Measurements from ENCODE around the gene SLC6A14.

SLC6A14 gene, protein sequence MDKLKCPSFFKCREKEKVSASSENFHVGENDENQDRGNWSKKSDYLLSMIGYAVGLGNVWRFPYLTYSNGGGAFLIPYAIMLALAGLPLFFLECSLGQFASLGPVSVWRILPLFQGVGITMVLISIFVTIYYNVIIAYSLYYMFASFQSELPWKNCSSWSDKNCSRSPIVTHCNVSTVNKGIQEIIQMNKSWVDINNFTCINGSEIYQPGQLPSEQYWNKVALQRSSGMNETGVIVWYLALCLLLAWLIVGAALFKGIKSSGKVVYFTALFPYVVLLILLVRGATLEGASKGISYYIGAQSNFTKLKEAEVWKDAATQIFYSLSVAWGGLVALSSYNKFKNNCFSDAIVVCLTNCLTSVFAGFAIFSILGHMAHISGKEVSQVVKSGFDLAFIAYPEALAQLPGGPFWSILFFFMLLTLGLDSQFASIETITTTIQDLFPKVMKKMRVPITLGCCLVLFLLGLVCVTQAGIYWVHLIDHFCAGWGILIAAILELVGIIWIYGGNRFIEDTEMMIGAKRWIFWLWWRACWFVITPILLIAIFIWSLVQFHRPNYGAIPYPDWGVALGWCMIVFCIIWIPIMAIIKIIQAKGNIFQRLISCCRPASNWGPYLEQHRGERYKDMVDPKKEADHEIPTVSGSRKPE

DNA sequence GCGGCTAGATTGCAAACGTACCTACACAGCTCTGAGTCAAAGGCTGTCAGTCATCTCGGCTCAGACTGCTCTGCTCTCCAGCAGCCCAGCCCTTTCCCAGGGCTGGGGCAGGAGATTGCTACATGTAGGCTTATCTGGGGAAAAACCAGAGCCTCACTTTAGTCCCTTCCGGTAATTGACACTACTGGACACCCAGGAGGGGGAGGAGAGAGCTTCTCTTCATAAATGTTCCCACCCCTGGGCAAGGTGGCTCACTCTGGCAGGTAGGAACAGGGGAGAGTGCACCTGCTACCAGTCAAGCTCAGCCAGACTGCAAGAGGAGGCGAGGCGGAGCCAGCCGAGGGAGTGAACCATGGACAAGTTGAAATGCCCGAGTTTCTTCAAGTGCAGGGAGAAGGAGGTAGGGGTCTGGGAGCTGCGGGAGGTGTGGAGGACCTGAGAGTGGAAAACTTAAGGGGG is at the start of gene SLC6A14:
SLC6A14 (plus strand) TSS at position 249 of the 459 bp plus-strand sequence; CDS start at position 353, 104 bp downstream.
- no peak for DNase-seq

DNA sequence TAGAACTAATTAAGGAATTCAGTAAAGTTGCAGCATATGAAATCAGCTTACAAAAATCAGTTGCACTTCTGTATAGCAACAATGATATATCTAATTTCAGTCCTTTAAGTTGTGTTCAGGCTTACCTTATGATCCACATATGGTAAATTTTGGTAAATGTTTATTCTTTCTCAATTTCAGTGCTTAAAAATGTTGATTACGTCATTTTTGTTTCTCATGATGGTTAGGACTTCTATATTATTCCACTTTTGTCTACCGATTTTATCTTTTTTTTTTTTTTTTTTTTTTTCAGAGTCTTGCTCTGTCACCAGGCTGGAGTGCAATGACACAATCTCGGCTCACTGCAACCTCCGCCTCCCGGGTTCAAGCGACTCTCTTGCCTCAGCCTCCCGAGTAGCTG is 40.7 kb upstream of the SLC6A14 start:
- no peak for DNase-seq

DNA sequence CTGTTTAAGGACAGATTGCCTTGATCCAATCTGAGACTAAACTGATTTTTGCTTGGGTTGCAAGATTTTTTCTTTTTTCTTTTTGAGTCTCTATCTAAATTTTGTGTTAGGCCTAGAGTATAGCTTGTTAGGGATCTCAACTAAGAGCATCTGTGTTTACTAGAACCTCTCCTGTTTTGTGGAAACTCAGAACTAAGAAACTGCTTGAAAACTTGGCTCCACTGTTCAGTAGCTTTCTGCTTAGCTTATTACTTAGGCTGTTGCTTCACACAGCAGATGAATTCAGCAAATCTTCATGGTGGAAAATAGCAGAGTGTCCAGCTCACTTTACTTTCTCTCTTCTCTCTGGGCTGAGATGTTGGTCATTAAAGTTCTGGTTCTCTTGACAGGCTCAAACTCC is 36.7 kb upstream of the SLC6A14 start:
- DNase-seq, result no peak

DNA sequence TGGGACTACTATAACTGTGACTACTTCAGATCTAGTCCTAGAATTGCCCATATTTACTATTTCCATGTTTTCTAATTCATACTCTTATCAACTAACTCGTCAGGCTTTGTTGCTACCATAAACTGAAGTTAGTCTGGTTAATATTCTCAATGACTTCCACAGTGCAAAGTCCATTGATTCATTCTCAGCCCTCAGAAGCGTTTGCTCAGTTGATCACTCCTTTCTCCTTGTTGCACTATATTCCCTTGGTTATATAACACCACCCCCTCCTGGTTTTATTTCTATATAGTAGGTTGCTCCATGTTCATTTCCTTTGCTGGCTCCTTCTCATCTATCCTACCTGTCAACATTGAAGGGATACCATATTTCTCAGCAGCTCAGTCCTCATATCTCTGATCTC is 27.2 kb upstream of the SLC6A14 start:
- no peak for DNase-seq

DNA sequence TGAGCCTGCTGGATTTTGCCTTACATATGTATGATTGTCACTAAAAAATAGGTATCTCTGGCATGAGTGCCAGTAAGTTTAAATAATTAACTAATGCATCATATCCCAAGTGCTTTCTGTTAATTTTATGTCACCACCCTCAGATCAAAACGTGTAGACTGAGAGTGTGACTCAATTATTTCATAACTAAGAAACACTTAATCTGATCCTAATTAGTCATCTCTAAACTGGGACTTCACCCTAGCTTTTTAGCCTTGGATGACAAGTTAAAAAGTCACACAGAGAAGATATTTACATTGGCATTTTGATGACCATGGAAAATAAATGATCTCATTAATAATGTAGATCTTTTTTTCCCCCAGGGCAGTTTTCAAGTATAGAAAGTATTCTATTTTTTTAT is 23.1 kb upstream of the SLC6A14 start:
- no peak for DNase-seq

DNA sequence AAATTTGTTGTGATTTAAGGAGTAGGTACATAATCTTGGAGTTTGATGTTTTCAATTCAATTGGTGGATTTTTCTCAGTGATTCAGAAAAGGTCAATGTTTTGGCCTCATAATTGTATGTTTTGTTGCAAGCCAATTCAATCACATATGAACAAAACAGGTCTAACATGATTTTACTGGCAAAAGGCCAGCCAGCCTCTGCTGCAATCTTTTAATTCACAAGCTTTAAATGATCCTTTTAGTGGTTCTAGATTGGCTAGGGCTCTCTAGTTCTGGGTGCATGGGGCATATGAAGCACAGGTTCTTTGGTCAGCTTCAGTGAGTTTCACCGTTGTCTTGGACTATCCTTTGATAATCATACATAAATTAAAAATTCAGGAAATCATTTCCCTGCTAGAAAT is 19.2 kb upstream of the SLC6A14 start:
- no peak for DNase-seq

DNA sequence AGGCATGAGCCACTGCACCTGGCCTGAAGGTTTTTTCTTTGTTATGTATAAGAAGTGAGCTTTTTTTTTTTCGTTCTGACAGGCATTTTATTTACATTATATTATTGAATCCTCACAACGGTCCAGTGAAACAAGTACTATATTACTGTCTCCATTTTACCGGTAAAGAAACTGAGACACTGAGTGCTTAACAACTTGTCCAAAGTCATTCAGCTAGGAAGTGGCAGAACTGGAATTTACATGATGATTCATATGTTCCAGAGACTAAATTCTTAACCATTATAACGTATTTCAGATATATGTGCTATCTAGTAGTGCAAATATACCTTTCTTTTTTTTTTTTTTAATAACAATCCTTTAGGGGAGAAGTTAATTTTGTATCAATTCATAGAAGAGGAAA is 18.4 kb upstream of the SLC6A14 start:
- DNase-seq, result no peak

DNA sequence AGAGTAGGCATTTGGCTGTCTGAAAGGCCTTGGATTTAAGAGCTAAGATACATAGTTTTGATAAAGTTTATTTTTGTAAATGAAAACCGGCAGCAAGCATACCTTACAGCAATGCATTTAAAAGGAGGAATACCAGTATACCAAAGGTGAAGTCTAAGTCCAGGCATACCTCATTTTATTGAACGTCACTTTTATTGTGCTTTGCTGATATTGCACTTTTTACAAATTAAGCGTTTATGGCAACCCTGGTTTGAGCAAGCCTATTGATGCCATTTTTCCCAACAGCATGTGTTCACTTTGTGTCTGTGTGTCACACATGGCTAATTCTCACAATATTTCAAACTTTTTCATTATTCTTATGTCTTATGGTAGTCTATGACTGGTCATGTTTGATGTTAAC is 8.4 kb upstream of the SLC6A14 start:
- DNase-seq, result no peak

DNA sequence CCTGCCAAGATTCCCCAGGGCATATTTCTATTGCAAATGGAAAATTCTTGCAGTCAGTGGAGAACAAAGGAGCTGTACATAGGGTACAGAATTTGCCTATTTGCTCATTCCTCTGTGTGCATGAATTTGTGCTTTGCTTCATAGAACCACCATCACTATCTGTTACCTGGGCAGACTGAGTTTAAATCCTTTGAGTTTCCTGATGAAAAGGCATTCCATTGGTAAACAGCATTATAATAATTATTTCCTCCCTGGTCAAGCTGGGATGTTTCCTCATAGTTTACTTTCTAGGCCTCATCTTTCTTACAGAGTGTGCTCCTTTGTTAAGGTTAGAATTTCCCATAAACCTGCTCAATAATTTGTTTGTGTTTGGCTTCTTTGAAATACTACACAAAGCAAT is 809 bp upstream of the SLC6A14 start:
- no peak for DNase-seq

DNA sequence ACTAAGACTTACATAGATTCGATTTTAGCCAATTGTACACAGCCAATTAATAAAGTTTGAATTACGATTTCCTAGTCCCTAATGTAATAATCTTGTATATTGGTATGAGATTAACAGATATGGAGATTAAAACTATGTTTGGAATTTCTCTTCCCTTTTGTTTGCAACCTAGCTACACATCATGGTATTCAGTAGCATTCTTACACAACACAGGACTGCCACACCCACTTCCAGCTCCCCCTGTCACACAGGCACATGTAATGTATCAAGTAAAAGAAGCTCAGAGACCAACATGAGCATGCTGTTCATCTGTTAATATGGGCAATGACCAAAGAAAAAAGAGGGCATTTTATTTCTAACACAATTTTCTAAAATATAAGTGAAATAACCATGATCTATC is 12.8 kb downstream of the SLC6A14 start:
- DNase-seq, result no peak

DNA sequence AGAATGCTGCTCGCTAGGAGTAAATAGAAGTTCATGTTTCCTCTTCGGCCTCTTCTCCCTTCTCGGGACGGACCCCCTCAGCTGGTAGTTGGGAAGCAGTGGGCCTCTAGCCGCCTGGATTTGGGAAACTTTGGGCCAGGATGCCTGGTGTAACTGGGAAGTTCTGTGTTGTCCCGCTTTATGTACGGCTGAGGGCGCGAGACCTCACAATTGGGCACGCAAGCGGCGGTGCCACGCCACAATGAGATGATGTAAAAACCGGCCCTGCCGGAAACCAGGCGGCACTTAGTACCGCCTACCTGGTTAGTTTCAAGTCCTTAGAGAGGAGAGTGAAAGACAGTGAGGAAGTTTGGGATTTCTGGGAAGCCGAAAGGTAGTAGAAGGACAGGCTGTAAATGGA is 26.4 kb downstream of the SLC6A14 start, which contains the start of gene CT83:
CT83 (minus strand) TSS at position 155 of the 400 bp plus-strand sequence; CDS start at position 35, 120 bp downstream.
- no peak for DNase-seq

DNA sequence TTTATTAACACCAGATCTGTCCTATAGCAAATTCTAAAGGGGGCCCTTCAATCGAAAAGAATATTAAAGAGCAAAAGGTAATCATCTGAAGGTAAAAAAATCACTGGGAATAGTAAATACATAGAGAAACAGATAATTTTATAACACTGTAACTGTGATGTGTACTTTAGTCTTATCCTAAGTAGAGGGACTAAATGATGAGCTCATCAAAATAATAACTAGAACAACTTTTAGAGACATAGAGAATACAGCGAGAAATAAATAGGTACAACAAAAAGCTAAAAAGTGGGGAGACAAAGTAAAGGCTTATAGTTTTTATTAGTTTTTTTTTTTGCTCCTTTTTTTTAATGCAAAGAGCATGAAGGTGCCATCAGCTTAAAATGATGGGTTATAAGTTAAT is 43.7 kb downstream of the SLC6A14 start:
- DNase-seq, result no peak

DNA sequence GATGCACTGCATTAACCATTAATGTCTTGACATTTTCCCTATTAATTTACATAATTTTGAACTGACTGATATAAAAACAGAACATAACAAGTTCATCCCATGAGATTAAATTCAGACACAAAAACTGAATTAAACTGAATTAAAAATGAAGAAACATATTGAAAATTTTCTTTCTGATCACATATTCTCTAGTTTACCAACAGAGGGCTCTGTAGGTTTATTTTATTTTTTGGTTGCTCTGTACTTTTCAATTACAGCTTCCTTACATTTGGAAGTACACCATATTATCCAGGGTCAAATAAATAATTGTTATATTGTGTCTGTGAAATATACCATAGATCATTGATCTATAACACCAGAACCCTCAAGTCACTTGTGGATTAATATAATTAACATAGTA is 53.7 kb downstream of the SLC6A14 start:
- no peak for DNase-seq

DNA sequence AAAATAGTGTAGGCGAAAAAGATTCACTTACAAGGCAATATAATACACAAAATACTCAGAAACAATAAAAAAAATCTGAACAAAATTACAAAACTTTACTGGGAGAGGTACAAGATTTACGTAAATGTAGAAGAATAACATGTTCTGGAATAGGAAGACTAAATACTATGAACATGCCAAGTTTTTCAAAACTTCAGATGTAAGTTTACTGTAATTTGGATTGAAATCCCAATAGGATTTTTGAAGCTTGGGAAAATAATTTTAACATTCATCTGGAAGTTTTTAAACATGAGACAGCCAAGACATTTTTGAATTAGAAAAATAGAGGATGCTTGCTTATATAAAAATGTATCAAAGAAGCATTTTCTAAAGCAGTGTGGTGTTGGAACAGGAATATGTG is 56.9 kb downstream of the SLC6A14 start:
- no peak for DNase-seq

DNA sequence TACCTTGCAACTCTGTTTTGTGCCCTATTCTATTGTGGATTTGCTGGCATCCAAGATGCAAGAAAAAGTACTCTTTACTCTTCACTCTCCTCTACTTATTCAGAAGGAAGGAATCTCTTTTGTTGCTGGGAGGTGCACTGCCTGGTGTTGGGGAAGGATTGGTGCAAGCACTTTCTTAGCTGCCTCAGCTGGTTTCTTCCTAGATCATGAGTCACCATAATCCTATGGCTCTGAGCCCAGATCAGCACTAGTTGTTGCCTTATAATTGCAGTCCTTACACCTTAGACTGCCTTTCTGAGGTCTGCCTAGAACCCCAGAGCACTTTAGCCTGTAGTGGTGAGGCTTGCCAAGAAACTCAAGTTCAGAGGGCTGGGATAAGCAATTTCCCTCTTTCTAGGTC is 63.4 kb downstream of the SLC6A14 start:
- DNase-seq, result no peak

Data from stimulated activated CD8-positive, alpha-beta memory T cell treated with anti-CD3 and anti-CD28 coated beads, Interleukin-4, amount 100 ng/mL, for 48 hours (primary cell).